ENCODE measurements around the gene NTM. TPM values are rescaled to one million over a fixed set of nuclear protein-coding genes. Genes with fewer than 3 reads are reported as not detected.

NTM gene
- total RNA-seq, 1 experiment from 2014 or later = 16.4 TPM

DNA sequence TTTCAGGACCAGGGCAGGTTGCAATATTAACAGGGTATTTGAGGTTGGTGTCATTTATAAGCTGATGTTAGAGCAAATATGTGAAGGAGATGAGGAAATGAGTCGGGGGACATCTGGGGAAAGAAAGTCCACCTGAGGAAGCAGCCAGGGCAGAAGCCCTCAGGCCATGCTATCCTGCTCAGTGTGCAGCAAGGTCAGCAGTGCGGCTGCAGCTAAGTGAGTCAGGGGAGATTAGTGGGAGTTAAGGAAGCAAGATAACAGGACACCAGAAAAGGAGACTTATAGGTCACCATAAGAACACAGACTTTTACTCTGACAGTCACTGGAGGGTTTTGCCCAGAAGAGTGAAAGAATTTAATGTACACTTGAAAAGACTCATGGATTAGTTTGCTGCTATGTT, 468.9 kb downstream of the NTM start:
- 0 out of 2 replicates have a peak, but pooled peaks cover 4% of the 10 kb centered on the region for H3K9me3 Mint-ChIP-seq
- DNase-seq (ENCODE audit: low spot score) = no peak
- H3K4me3 Mint-ChIP-seq = no peak overlapping the region
- ChIA-PET CTCF (no interaction called here), POLR2A (no interaction called here)
- no peaks in the 10 kb centered on the region; the same call in none of the 2 replicates for H3K27me3 Mint-ChIP-seq (ENCODE audit: low read depth)
- H3K4me1 Mint-ChIP-seq = peaks cover 29% of the 10 kb centered on the region
- no peak overlapping the region for H3K27ac Mint-ChIP-seq
- H3K36me3 Mint-ChIP-seq = no peaks in the 10 kb centered on the region
- TF ChIP-seq IRF2 (CRISPR knock-in tag; IDR thresholded peaks at IDR 0.05; ENCODE audit: borderline replicate concordance, low read depth) (no peak), ZNF263 (CRISPR knock-in tag; IDR thresholded peaks at IDR 0.05; ENCODE audit: low read depth) (no peak), CREM (CRISPR knock-in tag; IDR thresholded peaks at IDR 0.05) (no peak), ZNF219 (CRISPR knock-in tag; IDR thresholded peaks at IDR 0.05; ENCODE audit: borderline replicate concordance) (no peak), ZNF281 (CRISPR knock-in tag; IDR thresholded peaks at IDR 0.05) (no peak), NR2C2 (CRISPR knock-in tag; IDR thresholded peaks at IDR 0.05) (no peak), ELF4 (CRISPR knock-in tag; IDR thresholded peaks at IDR 0.05; ENCODE audit: low read depth) (no peak), NFYB (CRISPR knock-in tag; conservative IDR thresholded peaks at IDR 0.05; ENCODE audit: low read depth) (no peak), PRDM15 (CRISPR knock-in tag; IDR thresholded peaks at IDR 0.05) (no peak)
- TF ChIP-seq, protein P1, sequence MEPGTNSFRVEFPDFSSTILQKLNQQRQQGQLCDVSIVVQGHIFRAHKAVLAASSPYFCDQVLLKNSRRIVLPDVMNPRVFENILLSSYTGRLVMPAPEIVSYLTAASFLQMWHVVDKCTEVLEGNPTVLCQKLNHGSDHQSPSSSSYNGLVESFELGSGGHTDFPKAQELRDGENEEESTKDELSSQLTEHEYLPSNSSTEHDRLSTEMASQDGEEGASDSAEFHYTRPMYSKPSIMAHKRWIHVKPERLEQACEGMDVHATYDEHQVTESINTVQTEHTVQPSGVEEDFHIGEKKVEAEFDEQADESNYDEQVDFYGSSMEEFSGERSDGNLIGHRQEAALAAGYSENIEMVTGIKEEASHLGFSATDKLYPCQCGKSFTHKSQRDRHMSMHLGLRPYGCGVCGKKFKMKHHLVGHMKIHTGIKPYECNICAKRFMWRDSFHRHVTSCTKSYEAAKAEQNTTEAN (CRISPR knock-in tag; IDR thresholded peaks at IDR 0.05) = no peak
- TF ChIP-seq, protein P2, sequence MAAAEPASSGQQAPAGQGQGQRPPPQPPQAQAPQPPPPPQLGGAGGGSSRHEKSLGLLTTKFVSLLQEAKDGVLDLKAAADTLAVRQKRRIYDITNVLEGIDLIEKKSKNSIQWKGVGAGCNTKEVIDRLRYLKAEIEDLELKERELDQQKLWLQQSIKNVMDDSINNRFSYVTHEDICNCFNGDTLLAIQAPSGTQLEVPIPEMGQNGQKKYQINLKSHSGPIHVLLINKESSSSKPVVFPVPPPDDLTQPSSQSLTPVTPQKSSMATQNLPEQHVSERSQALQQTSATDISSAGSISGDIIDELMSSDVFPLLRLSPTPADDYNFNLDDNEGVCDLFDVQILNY (CRISPR knock-in tag; IDR thresholded peaks at IDR 0.05) = no peak
- no peak for ATAC-seq

GRCh38 chr11:131840545-131840944, 470.1 kb downstream of the NTM start:
- Mint-ChIP-seq H3K27me3 (ENCODE audit: low read depth) (no peaks in the 10 kb centered on the region; the same call in none of the 2 replicates), H3K36me3 (no peaks in the 10 kb centered on the region), H3K4me3 (no peak overlapping the region), H3K27ac (no peak overlapping the region), H3K4me1 (peaks cover 40% of the 10 kb centered on the region), H3K9me3 (0 out of 2 replicates have a peak, but pooled peaks cover 4% of the 10 kb centered on the region)
- DNase-seq (ENCODE audit: low spot score) (no peak), ATAC-seq (no peak)
- ChIA-PET POLR2A (no interaction called here), CTCF (interaction anchor here (1.5 kb wide), 1 partner anchor 28 kb away, joined by 4 read pairs; no protein-coding TSS in a partner anchor)
- TF ChIP-seq PRDM15 (CRISPR knock-in tag; IDR thresholded peaks at IDR 0.05) (0 out of 2 replicates have a peak, but pooled peaks have one; percentile 28), E2F1 (CRISPR knock-in tag; IDR thresholded peaks at IDR 0.05) (no peak)
